ENCODE data around the gene SMCO3. TPM values are rescaled to one million over a fixed set of nuclear protein-coding genes. Genes with fewer than 3 reads are reported as not detected.

Gene SMCO3
- total and polyA plus RNA-seq, 2 of the 13 experiments (the other 11 are each of a cell fraction or from before 2014, with no cell fraction given), result 0.29 to 0.42 TPM

- no peak for TF ChIP-seq ZNF660 (CRISPR knock-in tag; IDR thresholded peaks at IDR 0.05; ENCODE audit: borderline replicate concordance, low read depth)
- peak; percentile 31; the same call in 1 of the 2 replicates for TF ChIP-seq FOXP4 (CRISPR knock-in tag; IDR thresholded peaks at IDR 0.05)
- peak; percentile 59 for TF ChIP-seq SALL1 (CRISPR knock-in tag; IDR thresholded peaks at IDR 0.05)
- no peak for TF ChIP-seq ZNF691 (CRISPR knock-in tag; IDR thresholded peaks at IDR 0.05; ENCODE audit: borderline replicate concordance, low read depth)
- peak; percentile 38 for TF ChIP-seq SOX5 (CRISPR knock-in tag; IDR thresholded peaks at IDR 0.05; ENCODE audit: borderline replicate concordance)
Observed at GRCh38 chr12:14777271-14777670, 36.7 kb downstream of the SMCO3 start (continued).

- 44% methylated on average over 5 of the region's 5 CpGs for WGBS (ENCODE audit: low lambda C conversion rate)
- Histone ChIP-seq H3K27me3 (ENCODE audit: control insufficient read depth in 1 of 2, insufficient read depth in 2 of 2, low read length in 2 of 2) (no peaks in the 10 kb centered on the region; a peak in 1 of 5 replicates), H3K9ac (ENCODE audit: insufficient read depth, low read depth, low read length) (no peak overlapping the region), H3K9me3 (ENCODE audit: low read length) (no peaks in the 10 kb centered on the region), H4K20me1 (ENCODE audit: insufficient read depth, low read length) (no peaks in the 10 kb centered on the region), H2AFZ (ENCODE audit: low read length) (no peak overlapping the region), H3K79me2 (ENCODE audit: insufficient read depth, low read length) (peaks cover 7% of the 10 kb centered on the region), H3K4me3 (replicated peaks in 1 of 3; ENCODE audit: insufficient read depth in 1 of 3, low read depth in 2 of 3, low read length in 3 of 3) (no peak overlapping the region), H3K4me2 (ENCODE audit: low read depth, low read length) (peak overlapping the region; percentile 66), H3K36me3 (replicated peaks in 1 of 2; ENCODE audit: control insufficient read depth in 1 of 2, insufficient read depth in 2 of 2, low read length in 2 of 2) (no peaks in the 10 kb centered on the region), H3K27ac (ENCODE audit: extremely low read length, insufficient read depth, low read length) (no peak overlapping the region), H3K4me1 (ENCODE audit: insufficient read depth, low read length) (peaks cover 42% of the 10 kb centered on the region)
- FAIRE-seq (no peak), ATAC-seq (no peak), DNase-seq (ENCODE audit: low spot score) (no peak)
- ChIA-PET CTCF (ENCODE audit: low intra/inter-chr PET ratio, low total read pairs) (no interaction called here), POLR2A (interaction anchor here (1.4 kb wide), 1 partner anchor 27 kb away, joined by 6 read pairs; the partner anchor contains the start of genes C12orf60 and WBP11)
- intact Hi-C loops (cut with micrococcal nuclease; ENCODE audit: unreplicated experiment), result loop anchor here (10.0 kb wide), 1 partner anchor 1108 kb away; the partner anchor contains the start of gene STRAP
- TF ChIP-seq STAG1 (CRISPR knock-in tag; IDR thresholded peaks at IDR 0.05) (peak; percentile 30; the same call in 1 of the 2 replicates), ZNF670 (CRISPR knock-in tag; IDR thresholded peaks at IDR 0.05; ENCODE audit: borderline replicate concordance) (0 out of 2 replicates have a peak, but pooled peaks have one; percentile 22), ARNTL (CRISPR knock-in tag; IDR thresholded peaks at IDR 0.05) (no peak), CTCF (CRISPR knock-in tag; IDR thresholded peaks at IDR 0.05) (peak; percentile 28)
- in situ Hi-C loops (cut with HindIII; ENCODE audit: extremely low pct_ligation_motif_present, low pct_unique_long_range_greater_than_20kb), result no loop called here
- no TSS peak for BruUV-seq (replicated peaks)
Observed at GRCh38 chr12:14776236-14776961, 37.6 kb downstream of the SMCO3 start.
